GM18507 (cell line): ENCODE data around the gene PAMR1.

ENCODE experiments used
- DNase-seq: peaks from one replicate; pipeline ENCODE4 v3.0.0; 2011; ENCODE audit warnings: low read depth; ENCODE audit not compliant: insufficient read length; ENCODE audit errors: extremely low spot score
- FAIRE-seq: peaks from 2 replicates; lab custom pipeline; 2011; peaks lifted over from hg19 to GRCh38; lab: Jason Lieb, UNC

The PAMR1 gene

DNA sequence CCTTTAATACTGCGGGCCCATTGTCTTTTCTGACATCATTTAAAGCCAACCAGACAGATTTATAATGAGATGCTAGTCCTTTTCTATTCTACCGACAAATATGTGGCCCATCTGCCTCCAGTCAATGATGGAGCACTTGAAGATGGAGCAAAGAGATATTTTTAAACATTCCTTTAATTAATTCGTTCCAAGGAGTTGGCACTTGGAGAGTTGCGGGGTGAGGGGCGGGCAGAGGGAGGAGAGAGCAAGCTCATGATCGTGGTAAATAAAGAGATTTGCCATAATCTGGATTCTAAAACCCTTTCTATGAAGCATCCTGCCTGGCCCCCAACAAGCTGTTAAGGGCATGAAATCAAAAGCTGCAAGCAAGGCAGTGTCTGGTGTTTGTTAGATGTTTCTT, 111.1 kb downstream of the PAMR1 start:
- no peak for FAIRE-seq
- DNase-seq = no peak

DNA sequence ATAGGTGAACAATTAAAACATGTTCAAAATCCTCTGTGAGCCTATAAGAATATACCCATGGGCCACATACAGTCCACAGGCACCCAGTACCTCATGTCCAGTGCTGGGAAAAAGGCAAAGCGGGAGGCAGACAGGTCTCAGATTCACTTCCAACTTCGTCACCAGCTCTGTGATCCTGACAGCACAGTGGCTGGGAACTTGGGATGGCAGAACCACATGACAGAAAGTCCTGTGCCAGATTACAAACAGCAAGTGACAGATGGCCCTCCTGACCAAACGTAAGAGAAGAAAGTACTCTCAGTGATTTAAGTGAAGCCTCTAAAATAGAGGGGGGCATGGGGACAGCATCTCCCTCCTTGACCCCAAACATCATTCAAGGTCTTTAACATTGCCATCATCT, 111.8 kb downstream of the PAMR1 start:
- FAIRE-seq (no peak), DNase-seq (no peak)

GRCh38 chr11:35412285-35412684, 113.1 kb downstream of the PAMR1 start:
- peak; percentile 12 for FAIRE-seq

DNA sequence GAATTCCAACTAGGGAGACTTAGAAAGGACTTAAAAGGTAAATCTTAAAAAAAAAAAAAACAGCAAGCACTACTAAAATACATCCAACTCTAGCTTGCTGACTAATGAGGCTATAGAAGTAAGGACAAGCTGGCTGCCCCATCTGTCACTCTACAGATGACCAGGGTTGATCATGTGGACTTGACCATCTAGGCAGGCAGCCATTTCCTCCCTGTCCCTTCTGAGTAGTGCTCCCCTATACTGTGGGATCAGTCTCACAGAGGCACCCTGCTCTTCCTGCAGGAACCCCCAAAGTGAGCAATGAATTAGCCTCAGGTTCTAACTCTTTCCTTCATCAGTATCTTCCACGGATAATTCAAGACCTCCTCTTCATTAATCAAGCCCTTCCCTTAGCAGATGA, 118.4 kb downstream of the PAMR1 start:
- DNase-seq (no peak), FAIRE-seq (no peak)

More at GRCh38 chr11:35412285-35412684, 113.1 kb downstream of the PAMR1 start:
- DNase-seq = no peak

DNA sequence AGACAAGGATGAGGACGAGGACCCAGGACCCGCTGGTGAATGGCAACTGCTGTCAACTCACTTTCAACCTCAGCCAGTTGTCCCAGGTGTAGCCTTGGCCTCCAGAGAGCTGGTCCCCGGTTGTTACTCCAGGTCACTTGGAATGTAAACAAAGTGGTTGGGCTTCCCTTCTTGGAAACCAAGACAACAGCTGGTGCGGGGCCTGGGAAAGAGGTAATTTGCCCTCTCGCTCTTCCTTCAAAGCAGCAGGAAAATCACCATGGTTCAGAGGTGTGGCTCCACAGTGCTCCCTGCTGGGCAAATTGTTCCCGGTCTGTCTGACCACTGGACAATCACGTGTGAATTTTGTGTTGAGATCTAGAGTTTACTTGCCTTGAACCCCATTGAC, 121.0 kb downstream of the PAMR1 start:
- no peak for DNase-seq
- FAIRE-seq = no peak

GRCh38 chr11:35403765-35404387, 121.5 kb downstream of the PAMR1 start:
- FAIRE-seq (no peak), DNase-seq (no peak)

GRCh38 chr11:35402751-35403660, 122.4 kb downstream of the PAMR1 start:
- DNase-seq (no peak), FAIRE-seq (no peak)

GRCh38 chr11:35398881-35399280, 126.5 kb downstream of the PAMR1 start:
- no peak for DNase-seq
- no peak for FAIRE-seq

DNA sequence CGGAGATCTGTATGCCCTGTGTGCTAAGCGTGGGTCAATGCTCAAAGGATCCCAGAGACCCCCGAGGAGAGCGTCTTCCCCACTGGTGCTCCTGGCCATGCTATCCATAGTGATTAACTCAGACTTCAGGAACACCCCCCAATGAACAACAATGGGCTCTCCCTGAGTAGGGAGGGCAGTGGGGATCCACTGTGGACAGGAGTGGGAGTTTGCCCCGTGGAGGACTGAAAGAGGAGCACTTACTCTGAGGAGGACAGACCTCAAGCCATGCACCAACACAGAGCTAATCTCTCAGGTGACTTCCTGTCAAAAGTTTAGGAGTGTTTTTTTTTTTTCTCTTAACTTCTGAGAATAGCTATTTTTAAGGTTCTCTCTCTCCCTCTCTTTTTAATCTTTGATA, 130.5 kb downstream of the PAMR1 start:
- DNase-seq = no peak
- no peak for FAIRE-seq

DNA sequence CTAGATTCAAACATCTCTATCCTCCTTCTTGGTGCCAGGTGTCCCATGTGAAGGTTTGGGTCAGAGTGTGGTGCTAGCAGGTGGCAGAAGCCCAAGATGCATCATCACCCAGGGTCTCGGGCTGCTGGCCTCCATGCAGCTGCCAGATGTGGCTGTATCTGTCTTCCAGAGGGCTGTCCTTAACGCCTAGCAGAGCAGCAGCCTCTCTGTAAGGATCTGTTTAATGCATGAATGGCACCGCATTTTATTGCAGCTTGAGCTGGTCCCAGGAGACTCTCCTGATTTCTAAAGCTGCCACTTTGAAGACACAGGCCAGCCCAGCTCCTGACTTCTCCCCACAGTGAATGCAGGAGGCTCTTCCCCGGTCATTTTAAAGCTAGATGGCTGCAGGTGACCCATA, 132.3 kb downstream of the PAMR1 start:
- FAIRE-seq (no peak), DNase-seq (no peak)

DNA sequence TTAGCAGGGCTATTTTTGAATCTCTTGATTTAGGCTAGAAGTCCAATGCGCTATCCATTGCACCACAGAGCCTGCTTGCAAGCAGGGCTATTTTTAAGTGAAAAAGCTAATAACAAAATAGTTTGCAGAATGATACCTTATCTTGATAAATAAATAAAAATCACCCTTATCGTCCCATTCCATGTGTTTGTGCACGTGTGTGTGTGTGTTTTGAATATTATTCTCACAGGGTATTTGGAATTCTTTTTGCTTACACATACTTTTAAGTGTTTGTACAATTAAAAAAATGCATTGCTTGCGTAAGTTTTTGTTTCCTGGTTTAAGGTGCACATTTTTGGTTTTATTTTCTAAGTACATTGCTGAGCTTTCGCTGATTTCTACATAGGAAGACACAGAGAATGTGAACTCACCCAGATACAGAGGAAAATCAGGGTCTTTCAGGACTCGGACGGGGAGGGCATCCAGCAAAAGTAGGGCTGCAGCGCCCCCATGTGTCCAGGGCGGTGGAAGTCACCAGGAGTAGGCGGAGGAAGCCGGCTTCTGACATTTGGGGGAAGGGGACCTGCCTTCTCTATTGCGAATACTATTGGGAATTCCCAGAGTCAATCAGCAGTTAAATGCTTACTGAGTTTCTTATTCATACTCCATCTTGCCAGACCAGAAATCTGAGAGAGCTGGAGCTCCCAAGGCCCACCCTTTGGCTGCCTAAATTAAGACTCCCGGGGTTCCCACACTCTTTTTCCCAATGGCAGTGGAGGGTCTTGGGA, 133.3 kb downstream of the PAMR1 start:
- DNase-seq = peak; percentile 54
- peak; percentile 81 for FAIRE-seq

- DNase-seq (no peak), FAIRE-seq (peak; percentile 74)
These were observed 134.4 kb downstream of the PAMR1 start for GRCh38 chr11:35390737-35391682.

DNA sequence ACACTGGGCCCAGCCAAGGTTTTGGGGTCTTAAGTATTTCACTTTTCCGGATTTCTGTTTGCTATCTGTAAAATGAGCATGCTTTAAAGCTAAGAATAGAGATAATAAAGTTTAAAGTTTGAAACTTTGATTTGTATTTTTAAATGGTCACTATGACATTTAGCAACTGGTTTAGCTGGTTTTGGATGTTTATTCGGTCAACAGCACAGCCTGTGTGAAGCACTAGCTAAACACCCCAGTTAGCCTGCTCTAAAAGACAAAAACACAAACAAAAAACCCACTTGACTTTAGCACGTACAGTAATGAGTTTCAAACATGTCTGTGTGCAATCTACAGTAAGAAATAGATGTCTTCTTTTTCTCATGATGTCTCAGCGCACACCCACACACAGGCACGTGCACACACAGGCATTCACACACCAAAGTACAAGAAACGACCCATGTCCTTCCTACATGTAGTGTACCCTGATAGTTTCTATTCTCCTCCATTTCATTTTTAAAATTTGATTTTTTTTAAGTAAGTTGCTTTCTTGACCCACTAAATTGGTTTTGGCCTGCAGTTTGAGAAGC, 135.4 kb downstream of the PAMR1 start:
- FAIRE-seq = no peak

GRCh38 chr11:35389112-35389511, 136.3 kb downstream of the PAMR1 start:
- FAIRE-seq (no peak), DNase-seq (no peak)

More for the DNA sequence above, 135.4 kb downstream of the PAMR1 start:
- DNase-seq = no peak

GRCh38 chr11:35388061-35388460, 137.4 kb downstream of the PAMR1 start:
- DNase-seq (no peak), FAIRE-seq (no peak)

DNA sequence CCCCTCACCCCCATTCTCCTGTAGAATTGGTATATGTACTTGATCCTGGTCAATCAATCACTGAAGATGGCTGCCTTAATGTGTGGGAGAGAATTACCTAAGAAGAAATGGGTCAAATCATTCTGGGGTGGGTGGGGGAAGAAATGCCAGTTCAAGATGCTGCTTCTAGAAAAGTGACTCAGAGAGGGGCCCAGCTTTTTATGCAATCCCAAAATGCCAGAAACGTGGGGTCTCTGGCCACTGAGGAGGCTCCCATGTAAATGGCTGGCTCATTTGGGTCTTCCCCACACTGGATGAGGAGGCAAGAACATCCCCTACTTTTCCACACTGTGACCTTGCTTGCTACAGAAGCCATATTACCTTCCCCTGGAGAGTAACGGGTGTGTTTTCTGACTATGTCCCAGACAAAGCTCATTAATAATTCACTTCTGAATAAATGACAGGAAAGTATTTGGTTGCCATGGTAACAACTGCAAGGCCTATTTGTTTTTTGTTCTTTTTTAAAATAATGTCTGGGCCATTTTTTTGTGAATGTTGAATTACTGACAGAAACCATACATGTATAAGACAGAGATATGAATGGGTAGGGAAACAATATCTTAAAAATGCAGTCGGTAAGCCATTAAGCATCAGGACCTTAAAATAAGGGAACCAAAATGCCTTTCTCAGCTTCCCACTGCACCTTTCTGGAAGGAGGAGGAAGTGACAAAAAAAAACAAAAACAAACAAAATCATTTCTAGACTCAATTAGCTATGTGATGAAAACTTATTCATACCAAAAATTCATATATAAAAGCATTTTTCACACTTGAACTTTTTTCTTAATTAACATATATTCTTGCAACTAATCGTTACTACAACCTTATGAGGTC, 138.1 kb downstream of the PAMR1 start:
- no peak for FAIRE-seq

GRCh38 chr11:35383953-35384352, 141.5 kb downstream of the PAMR1 start:
- FAIRE-seq (no peak), DNase-seq (no peak)

More for the DNA sequence above, 138.1 kb downstream of the PAMR1 start:
- no peak for DNase-seq
